KBM-7 (cell line): ENCODE data around the gene RANBP3.
"Not testable (repeated sequence)": the region's sequence is repeated elsewhere in the genome, so short reads cannot be mapped to it uniquely, and the experiment has no call there.

ENCODE experiments used
- DNase-seq: peaks from one replicate; pipeline ENCODE4 v3.0.0-alpha.2; 2015
- in situ Hi-C: fragments of 300-500 bp; cut with MboI; formaldehyde crosslinking; loops from 2 replicates; pipeline ENCODE4 v1.14.3; 2020; ENCODE audit warnings: low sequenced_read_pairs, low pct_unique_long_range_greater_than_20kb, mixed read lengths

RANBP3 gene

GRCh38 chr19:5977785-5978605 is at the start of gene RANBP3:
Gene RANBP3 (minus strand): TSS chr19:5978140. CDS start chr19:5978082, 58 bp downstream.
- DNase-seq: peak; percentile 99
- in situ Hi-C loops: no loop called here

- DNase-seq: no peak
- in situ Hi-C loops: no loop called here
Measured at GRCh38 chr19:6026390-6027227, 48.7 kb upstream of the RANBP3 start.

- in situ Hi-C loops, DNase-seq: not testable (repeated sequence)
Measured at GRCh38 chr19:6024756-6025155, 46.8 kb upstream of the RANBP3 start.

GRCh38 chr19:6023936-6024335 is 46.0 kb upstream of the RANBP3 start:
- DNase-seq: no peak
- in situ Hi-C loops: no loop called here

- no peak for DNase-seq
- in situ Hi-C loops: no loop called here
Measured at GRCh38 chr19:6023085-6023682, 45.2 kb upstream of the RANBP3 start.

- DNase-seq: no peak
- in situ Hi-C loops: no loop called here
Measured at GRCh38 chr19:6022570-6023064, 44.7 kb upstream of the RANBP3 start.

- peak; percentile 71 for DNase-seq
- in situ Hi-C loops: no loop called here
Measured at GRCh38 chr19:6021878-6022569, 44.1 kb upstream of the RANBP3 start.

- in situ Hi-C loops: no loop called here
- DNase-seq: no peak
Measured at GRCh38 chr19:6020972-6021805, 43.2 kb upstream of the RANBP3 start.

- in situ Hi-C loops: no loop called here
Measured at GRCh38 chr19:6020166-6020882, 42.4 kb upstream of the RANBP3 start.

GRCh38 chr19:6018786-6019185 is 40.8 kb upstream of the RANBP3 start:
- DNase-seq: no peak
- in situ Hi-C loops: no loop called here

More at GRCh38 chr19:6020166-6020882, 42.4 kb upstream of the RANBP3 start:
- DNase-seq: peak; percentile 47

- in situ Hi-C loops: no loop called here
- DNase-seq: no peak
Measured at GRCh38 chr19:6017576-6017975, 39.6 kb upstream of the RANBP3 start.

GRCh38 chr19:6015841-6016545 is 38.1 kb upstream of the RANBP3 start:
- in situ Hi-C loops: no loop called here
- DNase-seq: no peak

- no peak for DNase-seq
Measured at GRCh38 chr19:6014551-6015135, 36.7 kb upstream of the RANBP3 start.

GRCh38 chr19:6012426-6013170 is 34.7 kb upstream of the RANBP3 start:
- no peak for DNase-seq
- in situ Hi-C loops: no loop called here

More at GRCh38 chr19:6014551-6015135, 36.7 kb upstream of the RANBP3 start:
- in situ Hi-C loops: no loop called here

- DNase-seq: no peak
- in situ Hi-C loops: no loop called here
Measured at GRCh38 chr19:6011794-6012193, 33.9 kb upstream of the RANBP3 start.

GRCh38 chr19:6011206-6011605 is 33.3 kb upstream of the RANBP3 start:
- no peak for DNase-seq
- in situ Hi-C loops: no loop called here
